ENCODE data around the gene MYOM1.

MYOM1 gene

DNA sequence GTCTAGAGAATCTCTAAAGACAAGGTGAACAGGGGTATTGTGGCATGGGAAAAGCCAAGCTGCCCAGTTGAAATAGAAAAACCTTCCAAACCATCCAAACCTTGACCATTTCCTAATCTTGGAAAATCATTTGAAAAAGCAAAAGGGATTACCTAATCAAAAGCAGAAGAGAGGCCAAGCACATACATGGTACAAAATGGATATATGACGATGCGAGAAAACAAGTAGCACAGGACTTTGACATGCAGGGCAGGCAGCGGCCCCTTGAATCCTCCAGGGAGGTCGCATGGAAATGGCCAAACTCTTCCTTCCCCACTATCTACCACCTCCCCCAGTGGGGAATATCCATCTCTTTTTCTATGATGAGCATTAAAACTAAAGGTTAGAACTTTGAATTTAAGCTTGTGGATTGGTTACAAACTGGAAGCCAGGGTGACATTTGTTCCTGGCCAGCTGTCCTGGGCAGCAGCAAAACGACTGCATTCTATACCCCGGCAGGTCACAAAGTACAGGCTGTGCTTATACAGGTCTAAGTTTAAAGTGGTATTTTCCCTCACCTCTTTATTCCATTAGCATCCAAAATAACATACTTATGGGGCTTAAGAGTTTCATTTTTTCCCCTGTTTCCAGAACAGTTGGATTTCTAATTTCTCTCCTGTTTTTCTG lies 24.7 kb downstream of the MYOM1 start:
- H3K27ac ChIP-seq (replicated peaks; ENCODE audit: low read length) = no peak overlapping the region
- H3K14ac ChIP-seq (ENCODE audit: low read length) = no peak overlapping the region
- no peak overlapping the region for H2BK120ac ChIP-seq (ENCODE audit: low read depth, low read length)
- H2AK5ac ChIP-seq (ENCODE audit: low read depth, low read length) = no peak overlapping the region
- H3K9me3 ChIP-seq (replicated peaks in 1 of 2; ENCODE audit: control insufficient read depth in 2 of 2, insufficient read depth in 1 of 2, low read depth in 1 of 2, low read length in 2 of 2) = no peaks in the 10 kb centered on the region
- H4K8ac ChIP-seq (ENCODE audit: low read depth, low read length) = no peak overlapping the region
- no peaks in the 10 kb centered on the region for H3K79me1 ChIP-seq (ENCODE audit: low read depth, low read length)
- H3K36me3 ChIP-seq (replicated peaks in 1 of 2; ENCODE audit: control insufficient read depth in 2 of 2, insufficient read depth in 2 of 2, low read length in 2 of 2) = no peaks in the 10 kb centered on the region
- no peak for DNase-seq (ENCODE audit: low spot score)
- no peak overlapping the region for H3K4me3 ChIP-seq (ENCODE audit: low read length in 2 of 2)
- no peak overlapping the region for H2BK5ac ChIP-seq (ENCODE audit: low read length)
- no peak overlapping the region for H4K91ac ChIP-seq (ENCODE audit: low read depth, low read length, poor library complexity)
- no peak overlapping the region for H3K18ac ChIP-seq (ENCODE audit: low read length)
- no peak overlapping the region for H3K4ac ChIP-seq (ENCODE audit: low read length)
- no peak overlapping the region for H2AFZ ChIP-seq (ENCODE audit: low read length)
- H3K4me2 ChIP-seq (ENCODE audit: insufficient read depth, low read length, poor library complexity, severe bottlenecking) = no peak overlapping the region
- WGBS, 2 donors (ENCODE audit: extremely low coverage in 2 of 2, insufficient read length in 2 of 2, insufficient replicate concordance in 1 of 2) = no CpG with 5 or more reads among the region's 6 CpGs
- H2BK15ac ChIP-seq (ENCODE audit: low read length) = no peak overlapping the region
- no peaks in the 10 kb centered on the region for H3K27me3 ChIP-seq (ENCODE audit: control insufficient read depth in 3 of 3, insufficient read depth in 3 of 3, low read depth in 1 of 3, low read length in 3 of 3)
- H2BK12ac ChIP-seq (ENCODE audit: low read length) = no peak overlapping the region
- no peaks in the 10 kb centered on the region for H3K4me1 ChIP-seq (ENCODE audit: control insufficient read depth in 2 of 2, insufficient read depth in 1 of 2, low read depth in 1 of 2, low read length in 2 of 2)
- no peak overlapping the region for H3K23ac ChIP-seq (ENCODE audit: low read depth, low read length, poor library complexity)
- no peak overlapping the region for H3K9ac ChIP-seq (ENCODE audit: low read depth, low read length, poor library complexity)

- no peak overlapping the region for H2AK5ac ChIP-seq (ENCODE audit: low read depth, low read length)
- H3K27me3 ChIP-seq (ENCODE audit: control insufficient read depth in 3 of 3, insufficient read depth in 3 of 3, low read depth in 1 of 3, low read length in 3 of 3) = no peaks in the 10 kb centered on the region
- no peak overlapping the region for H3K4me3 ChIP-seq (ENCODE audit: low read length in 2 of 2)
- H3K4me2 ChIP-seq (ENCODE audit: insufficient read depth, low read length, poor library complexity, severe bottlenecking) = no peak overlapping the region
- no peak overlapping the region for H2BK15ac ChIP-seq (ENCODE audit: low read length)
- H3K4ac ChIP-seq (ENCODE audit: low read length) = no peak overlapping the region
- H2BK12ac ChIP-seq (ENCODE audit: low read length) = no peak overlapping the region
- no peak overlapping the region for H3K23ac ChIP-seq (ENCODE audit: low read depth, low read length, poor library complexity)
- no peak overlapping the region for H3K18ac ChIP-seq (ENCODE audit: low read length)
- no peak overlapping the region for H2BK5ac ChIP-seq (ENCODE audit: low read length)
- no peak overlapping the region for H3K9ac ChIP-seq (ENCODE audit: low read depth, low read length, poor library complexity)
- no peaks in the 10 kb centered on the region for H3K36me3 ChIP-seq (replicated peaks in 1 of 2; ENCODE audit: control insufficient read depth in 2 of 2, insufficient read depth in 2 of 2, low read length in 2 of 2)
- H4K91ac ChIP-seq (ENCODE audit: low read depth, low read length, poor library complexity) = no peak overlapping the region
- H4K8ac ChIP-seq (ENCODE audit: low read depth, low read length) = no peak overlapping the region
- DNase-seq (ENCODE audit: low spot score) = no peak
- H3K4me1 ChIP-seq (ENCODE audit: control insufficient read depth in 2 of 2, insufficient read depth in 1 of 2, low read depth in 1 of 2, low read length in 2 of 2) = no peaks in the 10 kb centered on the region
- H3K79me1 ChIP-seq (ENCODE audit: low read depth, low read length) = no peaks in the 10 kb centered on the region
- no peak overlapping the region for H2BK120ac ChIP-seq (ENCODE audit: low read depth, low read length)
- WGBS, 2 donors (ENCODE audit: extremely low coverage in 2 of 2, insufficient read length in 2 of 2, insufficient replicate concordance in 1 of 2) = no CpG with 5 or more reads among the region's 1 CpG
- H2AFZ ChIP-seq (ENCODE audit: low read length) = no peak overlapping the region
- no peak overlapping the region for H3K14ac ChIP-seq (ENCODE audit: low read length)
- H3K9me3 ChIP-seq (replicated peaks in 1 of 2; ENCODE audit: control insufficient read depth in 2 of 2, insufficient read depth in 1 of 2, low read depth in 1 of 2, low read length in 2 of 2) = no peaks in the 10 kb centered on the region
- H3K27ac ChIP-seq (replicated peaks; ENCODE audit: low read length) = no peak overlapping the region
Observed at GRCh38 chr18:3193331-3193730, 26.4 kb downstream of the MYOM1 start.

DNA sequence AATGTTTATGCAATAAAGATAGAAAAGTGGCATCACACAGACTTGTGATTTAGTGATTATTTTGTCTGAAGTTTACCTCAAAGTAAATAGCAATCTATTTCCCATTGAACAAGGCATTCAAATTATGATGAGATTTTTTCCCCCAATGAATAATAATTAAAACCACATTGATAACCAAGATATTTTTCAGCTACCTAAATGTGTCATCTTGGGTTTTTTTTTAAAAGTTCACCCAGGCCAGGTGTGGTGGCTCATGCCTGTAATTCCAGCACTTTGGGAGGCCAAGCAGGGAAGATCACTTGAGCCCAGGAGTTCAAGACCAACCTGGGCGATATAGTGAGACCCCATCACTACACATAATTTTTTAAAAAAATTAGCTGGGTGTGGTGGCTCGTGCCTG lies 27.0 kb downstream of the MYOM1 start:
- no peak overlapping the region for H3K23ac ChIP-seq (ENCODE audit: low read depth, low read length, poor library complexity)
- no peak overlapping the region for H2BK120ac ChIP-seq (ENCODE audit: low read depth, low read length)
- H3K18ac ChIP-seq (ENCODE audit: low read length) = no peak overlapping the region
- H3K14ac ChIP-seq (ENCODE audit: low read length) = no peak overlapping the region
- no peaks in the 10 kb centered on the region for H3K36me3 ChIP-seq (replicated peaks in 1 of 2; ENCODE audit: control insufficient read depth in 2 of 2, insufficient read depth in 2 of 2, low read length in 2 of 2)
- H2BK15ac ChIP-seq (ENCODE audit: low read length) = no peak overlapping the region
- H2BK5ac ChIP-seq (ENCODE audit: low read length) = no peak overlapping the region
- no peak overlapping the region for H2AK5ac ChIP-seq (ENCODE audit: low read depth, low read length)
- no peak overlapping the region for H3K9ac ChIP-seq (ENCODE audit: low read depth, low read length, poor library complexity)
- H4K91ac ChIP-seq (ENCODE audit: low read depth, low read length, poor library complexity) = no peak overlapping the region
- no peak overlapping the region for H4K8ac ChIP-seq (ENCODE audit: low read depth, low read length)
- no peaks in the 10 kb centered on the region for H3K27me3 ChIP-seq (ENCODE audit: control insufficient read depth in 3 of 3, insufficient read depth in 3 of 3, low read depth in 1 of 3, low read length in 3 of 3)
- DNase-seq (ENCODE audit: low spot score) = no peak
- H3K9me3 ChIP-seq (replicated peaks in 1 of 2; ENCODE audit: control insufficient read depth in 2 of 2, insufficient read depth in 1 of 2, low read depth in 1 of 2, low read length in 2 of 2) = no peaks in the 10 kb centered on the region
- H3K4me1 ChIP-seq (ENCODE audit: control insufficient read depth in 2 of 2, insufficient read depth in 1 of 2, low read depth in 1 of 2, low read length in 2 of 2) = no peaks in the 10 kb centered on the region
- H2AFZ ChIP-seq (ENCODE audit: low read length) = no peak overlapping the region
- H3K79me1 ChIP-seq (ENCODE audit: low read depth, low read length) = no peaks in the 10 kb centered on the region
- H3K4ac ChIP-seq (ENCODE audit: low read length) = no peak overlapping the region
- no peak overlapping the region for H3K4me3 ChIP-seq (ENCODE audit: low read length in 2 of 2)
- no CpG with 5 or more reads among the region's 2 CpGs for WGBS, 2 donors (ENCODE audit: extremely low coverage in 2 of 2, insufficient read length in 2 of 2, insufficient replicate concordance in 1 of 2)
- H2BK12ac ChIP-seq (ENCODE audit: low read length) = no peak overlapping the region
- H3K27ac ChIP-seq (replicated peaks; ENCODE audit: low read length) = no peak overlapping the region
- no peak overlapping the region for H3K4me2 ChIP-seq (ENCODE audit: insufficient read depth, low read length, poor library complexity, severe bottlenecking)

DNA sequence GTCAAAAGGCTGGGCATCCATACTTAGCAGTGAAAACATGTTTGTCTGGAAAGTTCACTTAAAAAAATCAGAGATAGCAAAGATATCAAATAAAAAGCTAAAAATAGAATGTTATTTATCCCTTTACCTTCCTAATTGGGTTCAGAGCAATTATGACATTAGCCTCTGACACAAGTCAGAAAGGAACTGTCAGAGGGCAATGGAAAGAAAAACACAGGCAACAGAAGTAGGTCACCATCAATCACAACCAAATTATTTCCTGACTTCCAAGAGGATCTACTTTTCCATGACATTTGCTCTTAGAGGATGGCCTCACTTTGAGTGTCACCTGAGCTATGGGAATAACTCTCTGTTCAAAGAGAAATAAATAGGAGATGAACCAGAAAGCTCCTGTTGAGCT lies 27.5 kb downstream of the MYOM1 start:
- Histone ChIP-seq H4K8ac (ENCODE audit: low read depth, low read length) (no peak overlapping the region), H3K27ac (replicated peaks; ENCODE audit: low read length) (no peak overlapping the region), H2BK12ac (ENCODE audit: low read length) (no peak overlapping the region), H3K23ac (ENCODE audit: low read depth, low read length, poor library complexity) (no peak overlapping the region), H3K9me3 (replicated peaks in 1 of 2; ENCODE audit: control insufficient read depth in 2 of 2, insufficient read depth in 1 of 2, low read depth in 1 of 2, low read length in 2 of 2) (no peaks in the 10 kb centered on the region), H2AK5ac (ENCODE audit: low read depth, low read length) (no peak overlapping the region), H4K91ac (ENCODE audit: low read depth, low read length, poor library complexity) (no peak overlapping the region), H3K79me1 (ENCODE audit: low read depth, low read length) (no peaks in the 10 kb centered on the region), H3K36me3 (replicated peaks in 1 of 2; ENCODE audit: control insufficient read depth in 2 of 2, insufficient read depth in 2 of 2, low read length in 2 of 2) (no peaks in the 10 kb centered on the region), H3K4me3 (ENCODE audit: low read length in 2 of 2) (no peak overlapping the region), H2AFZ (ENCODE audit: low read length) (no peak overlapping the region), H3K4ac (ENCODE audit: low read length) (no peak overlapping the region), H2BK5ac (ENCODE audit: low read length) (no peak overlapping the region), H2BK120ac (ENCODE audit: low read depth, low read length) (no peak overlapping the region), H3K9ac (ENCODE audit: low read depth, low read length, poor library complexity) (no peak overlapping the region), H3K14ac (ENCODE audit: low read length) (no peak overlapping the region), H3K27me3 (ENCODE audit: control insufficient read depth in 3 of 3, insufficient read depth in 3 of 3, low read depth in 1 of 3, low read length in 3 of 3) (no peaks in the 10 kb centered on the region), H2BK15ac (ENCODE audit: low read length) (no peak overlapping the region), H3K4me2 (ENCODE audit: insufficient read depth, low read length, poor library complexity, severe bottlenecking) (no peak overlapping the region), H3K4me1 (ENCODE audit: control insufficient read depth in 2 of 2, insufficient read depth in 1 of 2, low read depth in 1 of 2, low read length in 2 of 2) (no peaks in the 10 kb centered on the region), H3K18ac (ENCODE audit: low read length) (no peak overlapping the region)
- DNase-seq (ENCODE audit: low spot score) = no peak
